GM23248 (cell line): ENCODE results near the gene MGAT4C.

Experiments
- EZH2 ChIP-seq: fragments of 200-600 bp; sonication (generic); IDR thresholded peaks from 2 replicates; pipeline ENCODE4 v1.6.1; 2018; ENCODE audit warnings: antibody characterized with exemption, mild to moderate bottlenecking; ENCODE audit not compliant: insufficient read depth, poor library complexity, severe bottlenecking
- EZH2phosphoT487 ChIP-seq: fragments of 200-600 bp; sonication (generic); IDR thresholded peaks from 2 replicates; pipeline ENCODE4 v1.6.1; 2018; ENCODE audit warnings: antibody characterized with exemption, moderate library complexity, mild to moderate bottlenecking, low read depth; ENCODE audit not compliant: insufficient read depth

DNA sequence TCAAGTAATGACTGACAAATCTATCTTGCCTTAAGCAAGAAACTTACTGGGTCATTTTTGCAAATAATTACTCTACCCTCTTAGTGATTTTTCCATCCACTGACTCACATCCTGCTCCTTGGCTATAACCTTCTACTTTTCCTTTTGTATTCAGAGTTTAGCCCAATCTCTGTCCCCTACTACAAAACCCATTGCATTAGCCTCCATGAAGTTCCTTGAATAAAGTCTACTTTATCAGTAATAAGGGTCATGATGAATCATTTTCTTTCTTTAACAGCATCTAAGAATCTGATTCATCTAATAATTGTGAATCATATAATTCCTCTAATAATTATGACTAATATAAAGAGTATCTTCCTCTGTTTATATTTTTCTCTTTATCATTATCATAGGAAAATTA lies 249.5 kb downstream of the MGAT4C start:
- TF ChIP-seq EZH2phosphoT487: no peak
- no peak for TF ChIP-seq EZH2
